Erythroblast (primary cell): ENCODE results near the gene PRDM2.

Experiments used
- GATA1 ChIP-seq: IDR thresholded peaks from 2 replicates; pipeline ENCODE4 v1.6.1; 2011; ENCODE audit warnings: low read depth, mild to moderate bottlenecking, control low read depth, low read length, moderate library complexity
- POLR2A ChIP-seq: IDR thresholded peaks from 2 replicates; pipeline ENCODE4 v1.6.1; 2011; ENCODE audit warnings: mild to moderate bottlenecking, low read length

- TF ChIP-seq POLR2A (no peak), GATA1 (no peak)
Measured at GRCh38 chr1:13775459-13775858, 75.5 kb downstream of the PRDM2 start.
